ENCODE results near the gene PLA2G4A. TPM values are rescaled to one million over a fixed set of nuclear protein-coding genes. Genes with fewer than 3 reads are reported as not detected.
A peak's percentile ranks its signal among the peaks of the same experiment; 100 is the strongest.

The PLA2G4A gene
- total RNA-seq, 1 experiment from 2014 or later = 3.8 TPM

GRCh38 chr1:186984959-186985358, 156.2 kb downstream of the PLA2G4A start:
- ChIA-PET CTCF (interaction anchor here (0.7 to 3.5 kb wide), 6 partner anchors 12 to 581 kb away, joined by 3 to 35 read pairs (median 4); no protein-coding TSS in a partner anchor), POLR2A (no interaction called here)
- no peak overlapping the region for H3K27ac Mint-ChIP-seq (ENCODE audit: low read depth, unreplicated experiment)
- no TSS peak for BruUV-seq (replicated peaks)
- intact Hi-C loops (cut with micrococcal nuclease) = loop anchor here (10.0 kb wide), 1 partner anchor 160 kb away; the partner anchor contains the start of gene PLA2G4A
- H3K9me3 Mint-ChIP-seq (ENCODE audit: unreplicated experiment) = no peaks in the 10 kb centered on the region
- no peak overlapping the region for H3K4me3 Mint-ChIP-seq (ENCODE audit: unreplicated experiment)
- H3K36me3 Mint-ChIP-seq (ENCODE audit: insufficient read depth, unreplicated experiment) = peaks cover 8% of the 10 kb centered on the region
- TF ChIP-seq CTCF (IDR thresholded peaks at IDR 0.05; ENCODE audit: unreplicated experiment) = no peak
- no peaks in the 10 kb centered on the region for H3K4me1 Mint-ChIP-seq (ENCODE audit: insufficient read depth, unreplicated experiment)
- no peaks in the 10 kb centered on the region for H3K27me3 Mint-ChIP-seq (ENCODE audit: insufficient read depth, unreplicated experiment)
- no peak for DNase-seq (ENCODE audit: unreplicated experiment)

GRCh38 chr1:186985889-186986491, 157.2 kb downstream of the PLA2G4A start:
- Mint-ChIP-seq H3K36me3 (ENCODE audit: insufficient read depth, unreplicated experiment) (peaks cover 4% of the 10 kb centered on the region), H3K4me1 (ENCODE audit: insufficient read depth, unreplicated experiment) (no peaks in the 10 kb centered on the region), H3K4me3 (ENCODE audit: unreplicated experiment) (no peak overlapping the region), H3K9me3 (ENCODE audit: unreplicated experiment) (no peaks in the 10 kb centered on the region), H3K27me3 (ENCODE audit: insufficient read depth, unreplicated experiment) (no peaks in the 10 kb centered on the region), H3K27ac (ENCODE audit: low read depth, unreplicated experiment) (no peak overlapping the region)
- peak; percentile 90 for TF ChIP-seq CTCF (IDR thresholded peaks at IDR 0.05; ENCODE audit: unreplicated experiment)
- no TSS peak for BruUV-seq (replicated peaks)
- ChIA-PET POLR2A (interaction anchor here (1.1 to 1.5 kb wide), 5 partner anchors 15 to 503 kb away, joined by 4 to 8 read pairs (median 4); partner anchors contain the start of gene PTGS2), CTCF (interaction anchor here (0.5 to 6.1 kb wide), 54 partner anchors 9 to 611 kb away, joined by 3 to 77 read pairs (median 5); partner anchors contain the start of genes ODR4, PTGS2 and TPR)
- intact Hi-C loops (cut with micrococcal nuclease) = loop anchor here (1.0 to 10.0 kb wide), 8 partner anchors 69 to 611 kb away; partner anchors contain the start of genes ODR4, PLA2G4A and TPR
- peak; percentile 80 for DNase-seq (ENCODE audit: unreplicated experiment)

DNA sequence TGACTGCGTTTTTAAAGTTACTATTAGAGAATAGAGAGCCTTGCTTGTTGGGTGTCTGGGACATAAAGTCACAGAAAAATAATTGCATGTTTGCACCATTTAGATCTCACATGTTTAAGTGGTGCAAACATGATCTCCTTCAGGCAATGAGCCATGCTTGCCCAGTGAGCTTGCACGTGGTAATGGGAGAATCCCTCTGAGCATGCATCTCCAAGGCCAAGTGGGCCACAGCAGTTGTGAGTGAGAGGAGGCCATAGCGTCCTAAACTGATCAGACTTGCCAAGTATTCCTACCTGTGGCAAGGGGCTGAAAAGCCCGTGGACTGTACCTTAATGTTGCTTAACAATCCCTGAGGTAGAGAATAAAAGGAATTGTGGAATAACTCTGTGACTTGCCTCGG, 158.3 kb downstream of the PLA2G4A start:
- POLR2A ChIA-PET = interaction anchor here (1.1 to 1.5 kb wide), 4 partner anchors 14 to 504 kb away, joined by 4 to 8 read pairs (median 6); partner anchors contain the start of gene PTGS2
- CTCF ChIA-PET = interaction anchor here (0.6 to 6.1 kb wide), 44 partner anchors 9 to 713 kb away, joined by 3 to 77 read pairs (median 5); partner anchors contain the start of genes ODR4, PLA2G4A, PTGS2 and TPR
- no peaks in the 10 kb centered on the region for H3K9me3 Mint-ChIP-seq (ENCODE audit: unreplicated experiment)
- H3K27me3 Mint-ChIP-seq (ENCODE audit: insufficient read depth, unreplicated experiment) = no peaks in the 10 kb centered on the region
- no peak overlapping the region for H3K4me3 Mint-ChIP-seq (ENCODE audit: unreplicated experiment)
- no peak for DNase-seq (ENCODE audit: unreplicated experiment)
- BruUV-seq (replicated peaks) = no TSS peak
- H3K4me1 Mint-ChIP-seq (ENCODE audit: insufficient read depth, unreplicated experiment) = no peaks in the 10 kb centered on the region
- intact Hi-C loops (cut with micrococcal nuclease) = loop anchor here (10.0 kb wide), 1 partner anchor 162 kb away; the partner anchor contains the start of gene PLA2G4A
- no peak overlapping the region for H3K27ac Mint-ChIP-seq (ENCODE audit: low read depth, unreplicated experiment)
- TF ChIP-seq CTCF (IDR thresholded peaks at IDR 0.05; ENCODE audit: unreplicated experiment) = no peak
- H3K36me3 Mint-ChIP-seq (ENCODE audit: insufficient read depth, unreplicated experiment) = peaks cover 4% of the 10 kb centered on the region

DNA sequence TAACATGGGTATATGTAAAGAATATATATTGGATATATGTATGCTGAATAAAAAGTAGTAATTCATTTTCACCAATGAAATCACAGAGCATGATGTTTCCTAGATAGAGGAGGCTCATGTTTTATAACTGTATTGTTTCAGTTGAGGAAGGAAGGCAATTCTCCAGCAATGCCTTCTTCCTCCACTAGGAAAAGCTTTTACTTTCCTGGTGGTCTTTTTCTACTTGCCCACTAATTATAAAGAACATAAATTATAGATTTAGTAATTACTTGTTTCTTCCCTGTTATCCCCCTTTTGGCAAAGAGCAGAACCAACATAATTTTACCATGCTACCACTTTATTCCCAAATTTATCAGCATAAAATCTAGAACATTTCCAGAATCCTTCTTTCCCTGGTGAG, 159.0 kb downstream of the PLA2G4A start:
- no peak for TF ChIP-seq CTCF (IDR thresholded peaks at IDR 0.05; ENCODE audit: unreplicated experiment)
- Mint-ChIP-seq H3K9me3 (ENCODE audit: unreplicated experiment) (no peaks in the 10 kb centered on the region), H3K36me3 (ENCODE audit: insufficient read depth, unreplicated experiment) (peaks cover 4% of the 10 kb centered on the region), H3K4me1 (ENCODE audit: insufficient read depth, unreplicated experiment) (no peaks in the 10 kb centered on the region), H3K27me3 (ENCODE audit: insufficient read depth, unreplicated experiment) (no peaks in the 10 kb centered on the region), H3K27ac (ENCODE audit: low read depth, unreplicated experiment) (no peak overlapping the region), H3K4me3 (ENCODE audit: unreplicated experiment) (no peak overlapping the region)
- POLR2A ChIA-PET = interaction anchor here (0.9 kb wide), 1 partner anchor 13 kb away, joined by 3 read pairs; no protein-coding TSS in a partner anchor
- no peak for DNase-seq (ENCODE audit: unreplicated experiment)
- BruUV-seq (replicated peaks) = no TSS peak
- intact Hi-C loops (cut with micrococcal nuclease) = loop anchor here (10.0 kb wide), 1 partner anchor 163 kb away; the partner anchor contains the start of gene PLA2G4A
- CTCF ChIA-PET = interaction anchor here (0.8 to 6.1 kb wide), 9 partner anchors 9 to 584 kb away, joined by 3 to 77 read pairs (median 3); no protein-coding TSS in a partner anchor

Data from MCF 10A (cell line).